TTC549 (cell line): Measurements from ENCODE around the gene ZNF26.
"Not testable (repeated sequence)": the region's sequence is repeated elsewhere in the genome, so short reads cannot be mapped to it uniquely, and the experiment has no call there.

Source experiments
- FAIRE-seq: peaks from 2 replicates; lab custom pipeline; 2012; peaks lifted over from hg19 to GRCh38; lab: Jason Lieb, UNC

Gene ZNF26

GRCh38 chr12:132955094-132956010 is 30.8 kb upstream of the ZNF26 start:
- FAIRE-seq, result no peak

DNA sequence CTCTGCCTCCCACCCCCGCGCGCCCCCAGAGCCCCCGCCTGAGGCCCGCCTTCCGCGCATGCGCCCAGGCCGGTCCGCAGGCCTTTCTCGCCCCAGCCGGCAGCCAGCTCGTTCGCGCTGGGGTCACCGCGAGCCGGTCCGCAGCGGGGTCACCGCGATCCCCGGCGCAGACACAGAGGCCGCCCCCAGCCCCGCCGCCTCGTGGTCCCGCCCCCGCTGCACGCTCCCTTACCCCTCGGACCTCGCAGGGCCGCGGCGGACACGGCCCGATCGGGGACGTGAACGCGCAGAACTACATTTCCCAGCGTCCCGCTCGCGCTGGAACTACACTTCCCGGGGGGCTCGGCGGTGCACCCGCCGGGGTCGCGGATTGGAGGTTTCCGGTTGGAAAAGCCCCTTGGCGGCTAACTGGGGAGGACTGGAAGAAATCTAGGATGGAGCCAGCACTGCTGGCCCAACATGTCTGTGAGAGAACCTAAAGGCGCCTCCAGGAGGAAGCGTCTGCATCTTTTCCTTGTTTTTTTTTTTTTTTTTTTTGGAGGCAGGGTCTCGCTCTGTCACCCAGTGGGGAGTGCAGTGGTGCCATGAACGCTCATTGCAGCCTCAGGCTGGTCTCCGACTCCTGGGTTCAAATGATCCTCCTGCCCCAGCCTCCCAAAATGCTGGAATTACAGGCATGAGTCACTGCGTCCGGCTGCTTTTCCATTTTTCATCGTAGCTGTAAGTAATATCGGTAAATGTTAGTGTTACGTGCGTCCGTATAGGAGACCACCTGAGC is 30.0 kb upstream of the ZNF26 start, which contains the start of gene ZNF605:
Gene ZNF605, minus strand, starts transcription at position 296 of the 778 bp plus-strand sequence. CDS start 10,671 bp downstream, outside the sequence.
- FAIRE-seq, result no peak

- FAIRE-seq, result not testable (repeated sequence)
These were observed 24.4 kb upstream of the ZNF26 start for GRCh38 chr12:132961790-132962189.

GRCh38 chr12:132963947-132964346 is 22.2 kb upstream of the ZNF26 start:
- FAIRE-seq, result not testable (repeated sequence)

DNA sequence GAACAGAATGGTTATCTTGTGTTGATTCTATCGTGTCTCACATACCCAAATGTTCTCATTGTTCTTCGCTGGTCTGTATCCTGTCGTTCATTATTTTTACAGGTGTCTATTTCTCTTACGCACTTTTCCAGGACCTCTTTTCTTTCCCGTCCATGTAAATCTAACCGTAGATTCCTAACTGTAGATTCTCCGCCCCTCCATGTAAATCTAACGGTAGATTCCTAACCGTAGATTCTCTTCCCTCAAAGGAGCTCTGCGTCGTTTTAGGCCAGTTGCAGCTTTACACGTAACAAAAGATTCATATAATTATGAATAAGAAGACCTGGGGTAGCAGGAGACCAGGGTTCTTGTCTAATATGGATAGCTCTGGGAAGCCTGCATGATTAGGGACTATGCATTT is 20.4 kb upstream of the ZNF26 start:
- no peak for FAIRE-seq

- FAIRE-seq, result no peak
These were observed 19.3 kb upstream of the ZNF26 start for GRCh38 chr12:132966676-132967415.

DNA sequence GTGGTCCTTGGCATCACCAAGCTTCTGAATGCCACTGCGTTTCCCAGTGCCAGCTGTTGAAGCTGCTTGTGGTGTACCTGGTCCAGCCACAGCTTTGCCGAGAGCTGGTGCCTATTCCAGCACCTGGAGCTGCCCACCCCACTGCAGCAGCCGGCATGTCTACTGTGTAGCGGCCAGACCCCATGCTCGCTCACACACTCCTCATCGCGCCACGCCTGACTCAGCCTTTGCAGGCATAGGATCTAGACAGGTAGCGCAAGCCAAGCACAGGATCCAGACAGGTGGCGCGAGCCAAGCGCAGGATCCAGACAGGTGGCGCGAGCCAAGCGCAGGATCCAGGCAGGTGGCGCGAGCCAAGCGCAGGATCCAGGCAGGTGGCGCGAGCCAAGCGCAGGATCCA is 18.4 kb upstream of the ZNF26 start:
- FAIRE-seq, result no peak

- no peak for FAIRE-seq
These were observed 13.8 kb upstream of the ZNF26 start for GRCh38 chr12:132972374-132972773.

DNA sequence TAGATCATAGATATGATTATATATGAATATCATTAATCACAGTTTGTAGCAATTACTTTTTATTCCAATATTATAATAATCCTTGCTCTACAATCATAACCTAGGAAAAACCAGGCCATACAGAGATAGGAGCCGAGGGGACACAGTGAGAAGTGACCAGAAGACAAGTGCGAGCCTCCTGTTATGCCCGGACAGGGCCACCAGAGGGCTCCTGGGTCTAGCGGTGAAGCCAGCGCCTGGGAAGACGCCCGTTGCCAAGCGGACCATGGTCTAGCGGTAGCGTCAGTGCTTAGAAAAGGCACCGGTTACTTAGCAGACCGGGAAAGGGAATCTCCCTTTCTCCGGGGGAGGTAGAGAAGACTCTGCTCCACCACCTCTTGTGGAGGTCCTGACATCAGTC is 9.3 kb upstream of the ZNF26 start:
- not testable (repeated sequence) for FAIRE-seq

GRCh38 chr12:132986885-132987225 is 688 bp downstream of the ZNF26 start:
- no peak for FAIRE-seq

- no peak for FAIRE-seq
These were observed 12.6 kb downstream of the ZNF26 start for GRCh38 chr12:132998741-132999140.

GRCh38 chr12:133010657-133011297 is 24.6 kb downstream of the ZNF26 start:
- no peak for FAIRE-seq

- no peak for FAIRE-seq
These were observed 37.4 kb downstream of the ZNF26 start for GRCh38 chr12:133023566-133023965.

DNA sequence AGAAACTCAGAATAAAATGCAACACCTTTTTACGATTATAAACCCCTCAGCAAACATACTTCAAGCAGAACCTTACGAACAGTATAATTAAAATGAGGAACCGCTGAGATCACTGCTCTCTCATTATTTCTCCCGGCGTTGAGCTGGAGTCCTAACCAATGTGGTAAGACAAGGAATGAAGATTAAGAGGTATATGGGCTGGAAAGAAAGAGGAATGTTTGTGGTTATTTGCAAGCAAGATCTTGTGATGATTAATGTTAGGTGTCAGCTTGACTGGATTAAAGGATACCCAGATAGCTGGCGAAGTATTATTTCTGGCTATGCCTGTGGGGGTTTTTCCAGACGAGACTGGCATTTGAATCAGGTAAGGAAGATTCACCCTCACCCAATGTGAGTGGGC is 40.8 kb downstream of the ZNF26 start:
- FAIRE-seq, result no peak

DNA sequence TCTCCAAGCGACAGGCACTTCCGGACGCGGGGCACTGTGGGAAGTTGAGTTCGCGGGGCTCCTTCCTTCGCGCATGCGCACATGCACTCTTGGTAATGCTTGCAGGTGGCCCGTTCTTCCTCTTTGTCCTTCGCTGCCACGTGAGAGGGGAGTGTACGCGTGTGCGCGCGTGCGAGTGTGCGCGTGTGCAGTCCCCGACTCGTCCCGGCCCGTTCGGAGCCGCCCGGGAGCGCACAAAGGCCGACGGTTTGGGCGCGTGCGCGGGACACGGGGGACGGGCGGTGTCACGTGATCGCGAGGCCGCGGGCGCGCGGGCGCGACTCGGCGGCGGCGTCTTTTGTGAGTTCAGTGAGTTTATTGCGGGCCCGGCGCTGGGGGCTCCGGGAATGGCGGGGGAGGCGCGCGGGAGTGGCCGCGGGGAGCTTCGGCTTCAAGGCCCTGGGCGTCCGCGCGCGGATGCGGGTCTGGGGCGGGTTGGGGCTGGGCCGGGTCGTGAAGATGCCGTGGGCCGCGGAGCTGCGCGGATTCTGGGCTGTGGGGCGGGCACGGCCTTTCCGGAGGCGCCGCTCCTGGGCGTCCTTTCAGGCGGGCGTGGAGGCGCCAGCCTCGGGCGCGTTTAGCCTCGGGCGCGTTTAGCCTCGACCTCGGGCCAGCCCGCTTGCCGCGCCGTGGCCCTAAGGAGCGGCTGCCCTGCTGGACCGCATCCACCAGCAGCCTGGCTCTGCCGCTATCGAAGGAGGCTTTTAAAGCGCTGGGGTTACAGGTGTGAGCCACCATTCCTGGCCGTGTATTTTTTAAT is 51.2 kb downstream of the ZNF26 start, which contains the start of gene ZNF84:
Gene ZNF84, plus strand, starts transcription at position 303 of the 799 bp plus-strand sequence. CDS start 3,959 bp downstream, outside the sequence.
- FAIRE-seq, result peak; percentile 73

- no peak for FAIRE-seq
These were observed 52.0 kb downstream of the ZNF26 start for GRCh38 chr12:133038118-133038709.

DNA sequence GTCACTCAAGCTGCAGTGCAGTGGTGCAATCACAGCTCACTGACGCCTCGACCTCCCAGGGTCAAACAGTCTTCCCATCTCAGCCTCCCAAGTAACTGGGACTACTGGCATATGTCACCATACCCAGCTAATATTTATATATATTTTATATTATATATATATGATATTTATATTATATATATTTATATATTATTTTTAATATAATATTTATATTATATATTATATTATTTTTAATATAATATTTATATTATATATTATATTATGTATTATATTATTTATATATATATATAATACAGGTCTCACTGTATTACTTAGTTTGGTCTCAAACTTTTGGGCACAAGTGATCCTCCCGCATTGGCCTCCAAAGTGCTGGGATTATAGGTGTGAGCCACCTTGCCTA is 60.5 kb downstream of the ZNF26 start:
- peak; percentile 75 for FAIRE-seq

- no peak for FAIRE-seq
These were observed 71.3 kb downstream of the ZNF26 start for GRCh38 chr12:133057446-133057845.

GRCh38 chr12:133058203-133059113 is 72.3 kb downstream of the ZNF26 start:
- FAIRE-seq, result no peak

DNA sequence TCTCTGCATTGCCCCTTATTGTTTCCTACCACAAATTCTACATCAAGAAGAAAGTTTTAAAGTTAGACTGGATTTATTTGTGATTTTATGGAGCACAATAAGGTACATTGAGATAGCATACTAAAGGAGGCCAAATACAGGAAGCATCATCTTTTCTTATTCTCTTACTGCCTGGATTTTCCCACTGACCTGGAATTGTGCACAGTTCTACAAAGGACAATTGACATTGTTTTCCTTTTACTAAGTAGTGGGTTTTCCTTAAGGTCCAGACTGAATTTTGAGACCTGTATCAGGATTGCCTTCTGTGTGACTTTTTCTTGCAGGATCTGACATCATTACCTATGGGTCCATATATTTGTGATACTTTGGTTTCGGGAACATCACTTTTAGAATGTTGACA is 75.8 kb downstream of the ZNF26 start:
- no peak for FAIRE-seq
